H9 (cell line): ENCODE data around the gene PIK3CG. TPM values are rescaled to one million over a fixed set of nuclear protein-coding genes. Genes with fewer than 3 reads are reported as not detected.

Experiments used
- DNase-seq: peaks from one replicate; pipeline ENCODE4 v3.0.0-alpha.2; 2017
- H2AFZ ChIP-seq: one replicate; pipeline ENCODE4 v1.6.1; 2013; ENCODE audit warnings: mild to moderate bottlenecking, low read length, control low read depth, moderate library complexity
- H2AK5ac ChIP-seq: 2 replicates; pipeline ENCODE4 v1.6.1; 2013; ENCODE audit warnings: low read length, control low read depth, mixed read lengths; ENCODE audit not compliant: insufficient read length
- H2BK120ac ChIP-seq: one replicate; pipeline ENCODE4 v1.6.1; 2013; ENCODE audit warnings: low read depth, mild to moderate bottlenecking, low read length, control low read depth, inconsistent platforms; ENCODE audit not compliant: poor library complexity, severe bottlenecking
- H2BK12ac ChIP-seq: 2 replicates; pipeline ENCODE4 v1.6.1; 2013; ENCODE audit warnings: low read length, control low read depth, mixed read lengths, low read depth; ENCODE audit not compliant: insufficient read length
- H2BK15ac ChIP-seq: 2 replicates; pipeline ENCODE4 v1.6.1; 2013; ENCODE audit warnings: low read depth, low read length, control low read depth
- H2BK20ac ChIP-seq: one replicate; pipeline ENCODE4 v1.6.1; 2013; ENCODE audit warnings: low read depth, mild to moderate bottlenecking, low read length, control low read depth, inconsistent platforms; ENCODE audit not compliant: poor library complexity, severe bottlenecking
- H2BK5ac ChIP-seq: 2 replicates; pipeline ENCODE4 v1.6.1; 2013; ENCODE audit warnings: low read length, control low read depth, mixed read lengths; ENCODE audit not compliant: insufficient read length
- H3K14ac ChIP-seq: 2 replicates; pipeline ENCODE4 v1.6.1; 2013; ENCODE audit warnings: low read length, control low read depth; ENCODE audit not compliant: insufficient read depth
- H3K18ac ChIP-seq: 2 replicates; pipeline ENCODE4 v1.6.1; 2013; ENCODE audit warnings: low read depth, mild to moderate bottlenecking, mixed read lengths, low read length, control low read depth; ENCODE audit not compliant: insufficient read length
- H3K23ac ChIP-seq: 2 replicates; pipeline ENCODE4 v1.6.1; 2013; ENCODE audit warnings: low read length, control low read depth, mixed read lengths, low read depth; ENCODE audit not compliant: insufficient read length
- H3K23me2 ChIP-seq: 2 replicates; pipeline ENCODE4 v1.6.1; 2013; ENCODE audit warnings: low read depth, mild to moderate bottlenecking, mixed read lengths, low read length, control low read depth; ENCODE audit not compliant: insufficient read length, poor library complexity, severe bottlenecking
- H3K27ac ChIP-seq: 2 replicates; pipeline ENCODE4 v1.5.1; 2013; ENCODE audit warnings: low read length, control low read depth, mixed read lengths, low read depth; ENCODE audit not compliant: insufficient read length
- H3K27me3 ChIP-seq: 2 replicates; pipeline ENCODE4 v1.6.1; 2013; ENCODE audit warnings: low read length, control low read depth, inconsistent platforms; ENCODE audit not compliant: insufficient read depth
- H3K4ac ChIP-seq: 2 replicates; pipeline ENCODE4 v1.6.1; 2013; ENCODE audit warnings: low read depth, mild to moderate bottlenecking, control low read depth, inconsistent platforms, low read length, moderate library complexity
- H3K4me1 ChIP-seq: 2 replicates; pipeline ENCODE4 v1.6.1; 2013; ENCODE audit warnings: low read length, control low read depth, inconsistent platforms; ENCODE audit not compliant: insufficient read depth
- H3K4me2 ChIP-seq: 2 replicates; pipeline ENCODE4 v1.6.1; 2013; ENCODE audit warnings: low read length, control low read depth, mixed read lengths; ENCODE audit not compliant: insufficient read length, insufficient read depth
- H3K56ac ChIP-seq: 2 replicates; pipeline ENCODE4 v1.6.1; 2013; ENCODE audit warnings: low read depth, mild to moderate bottlenecking, mixed read lengths, low read length, control low read depth; ENCODE audit not compliant: insufficient read length
- H3K79me1 ChIP-seq: 2 replicates; pipeline ENCODE4 v1.6.1; 2013; ENCODE audit warnings: low read depth, mild to moderate bottlenecking, moderate library complexity, low read length, control low read depth, inconsistent platforms; ENCODE audit not compliant: insufficient read depth, poor library complexity, severe bottlenecking
- H3K79me2 ChIP-seq: 2 replicates; pipeline ENCODE4 v1.6.1; 2013; ENCODE audit warnings: low read length, control low read depth, inconsistent platforms; ENCODE audit not compliant: insufficient read depth
- H3K9ac ChIP-seq: 2 replicates; pipeline ENCODE4 v1.6.1; 2013; ENCODE audit warnings: low read length, control low read depth, mixed read lengths; ENCODE audit not compliant: insufficient read length; ENCODE audit errors: extremely low read depth
- H3K9me3 ChIP-seq: one replicate; pipeline ENCODE4 v1.6.1; 2013; ENCODE audit warnings: low read depth, low read length, inconsistent platforms; ENCODE audit not compliant: control insufficient read depth
- H3T11ph ChIP-seq: one replicate; pipeline ENCODE4 v1.6.1; 2013; ENCODE audit warnings: mild to moderate bottlenecking, low read length, control low read depth, inconsistent platforms
- H4K20me1 ChIP-seq: one replicate; pipeline ENCODE4 v1.6.1; 2013; ENCODE audit not compliant: control insufficient read depth, insufficient read length, insufficient read depth
- H4K5ac ChIP-seq: 2 replicates; pipeline ENCODE4 v1.6.1; 2013; ENCODE audit warnings: low read depth, mild to moderate bottlenecking, mixed read lengths, low read length, control low read depth; ENCODE audit not compliant: insufficient read length
- H4K8ac ChIP-seq: replicated peaks from 2 replicates; pipeline ENCODE4 v1.6.1; 2013; ENCODE audit warnings: low read length, control low read depth, mixed read lengths, low read depth; ENCODE audit not compliant: insufficient read length
- H4K91ac ChIP-seq: 2 replicates; pipeline ENCODE4 v1.6.1; 2013; ENCODE audit warnings: low read depth, mild to moderate bottlenecking, moderate library complexity, mixed read lengths, low read length, control low read depth; ENCODE audit not compliant: insufficient read length
- H3K27ac Mint-ChIP-seq, 3 experiments: 2 replicates in 2 of 3; 3 replicates in 1 of 3; pipeline ENCODE4 v1.8.0; 2020 to 2021; ENCODE audit warnings: mixed read lengths in 3 of 3, mild to moderate bottlenecking in 1 of 3, moderate library complexity in 1 of 3
- H3K27me3 Mint-ChIP-seq: 2 replicates; pipeline ENCODE4 v1.8.0; 2021; ENCODE audit warnings: low read depth, mild to moderate bottlenecking, moderate library complexity, mixed read lengths
- H3K36me3 Mint-ChIP-seq, 3 experiments: 2 replicates in 2 of 3; 3 replicates in 1 of 3; pipeline ENCODE4 v1.8.0; 2020 to 2021; ENCODE audit warnings: low read depth in 3 of 3, mixed read lengths in 3 of 3; ENCODE audit not compliant: insufficient read depth in 1 of 3
- H3K4me1 Mint-ChIP-seq, 2 experiments: 2 replicates each; pipeline ENCODE4 v1.8.0; 2020; ENCODE audit warnings: mixed read lengths in 2 of 2
- H3K4me3 Mint-ChIP-seq, 2 experiments: 2 replicates in 1 of 2; 3 replicates in 1 of 2; pipeline ENCODE4 v1.8.0; 2020 to 2021; ENCODE audit warnings: mild to moderate bottlenecking in 2 of 2, mixed read lengths in 2 of 2, moderate library complexity in 1 of 2
- H3K9me3 Mint-ChIP-seq, 2 experiments: 2 replicates in 1 of 2; 3 replicates in 1 of 2; pipeline ENCODE4 v1.8.0; 2020; ENCODE audit warnings: mild to moderate bottlenecking in 2 of 2, mixed read lengths in 2 of 2, moderate library complexity in 1 of 2
- WGBS: extraction: QIAGEN DNeasy Blood & Tissue Kit; methylation state at CpG from one replicate; pipeline ENCODE4 v1.1.7; 2013; ENCODE audit warnings: missing lambda C conversion rate, low lambda C conversion rate, mixed read lengths; ENCODE audit not compliant: insufficient read length; ENCODE audit errors: extremely low coverage; 5-methylcytosine and 5-hydroxymethylcytosine counted together
- total RNA-seq: library from RNA; stranded (reverse); gene quantifications from 2 replicates; pipeline ENCODE4 v1.2.1, GENCODE V29; 2021
- TF ChIP-seq, protein P1 (sequence below): fragments of 200-600 bp; sonication (generic); conservative IDR thresholded peaks from 3 replicates; pipeline ENCODE4 v1.8.0; 2021; ENCODE audit warnings: antibody characterized with exemption, mild to moderate bottlenecking

Gene PIK3CG
- total RNA-seq, 1 experiment from 2014 or later = not detected

- Histone ChIP-seq H4K91ac (no peak overlapping the region), H3T11ph (no peak overlapping the region), H3K23ac (no peak overlapping the region), H2BK20ac (no peak overlapping the region), H3K9me3 (no peaks in the 10 kb centered on the region), H3K56ac (no peak overlapping the region), H4K8ac (no peak overlapping the region), H3K27ac (no peak overlapping the region), H2BK5ac (no peak overlapping the region), H3K27me3 (no peaks in the 10 kb centered on the region), H2BK12ac (no peak overlapping the region), H3K79me2 (no peaks in the 10 kb centered on the region), H3K4me1 (no peaks in the 10 kb centered on the region), H3K9ac (no peak overlapping the region), H2AK5ac (no peak overlapping the region), H3K4me2 (no peak overlapping the region), H3K4ac (no peak overlapping the region), H2BK120ac (no peak overlapping the region), H3K18ac (no peak overlapping the region), H3K14ac (no peak overlapping the region), H2BK15ac (no peak overlapping the region), H4K20me1 (no peaks in the 10 kb centered on the region), H3K23me2 (no peaks in the 10 kb centered on the region), H2AFZ (no peak overlapping the region), H4K5ac (no peak overlapping the region), H3K79me1 (no peaks in the 10 kb centered on the region)
- TF ChIP-seq, protein P1, sequence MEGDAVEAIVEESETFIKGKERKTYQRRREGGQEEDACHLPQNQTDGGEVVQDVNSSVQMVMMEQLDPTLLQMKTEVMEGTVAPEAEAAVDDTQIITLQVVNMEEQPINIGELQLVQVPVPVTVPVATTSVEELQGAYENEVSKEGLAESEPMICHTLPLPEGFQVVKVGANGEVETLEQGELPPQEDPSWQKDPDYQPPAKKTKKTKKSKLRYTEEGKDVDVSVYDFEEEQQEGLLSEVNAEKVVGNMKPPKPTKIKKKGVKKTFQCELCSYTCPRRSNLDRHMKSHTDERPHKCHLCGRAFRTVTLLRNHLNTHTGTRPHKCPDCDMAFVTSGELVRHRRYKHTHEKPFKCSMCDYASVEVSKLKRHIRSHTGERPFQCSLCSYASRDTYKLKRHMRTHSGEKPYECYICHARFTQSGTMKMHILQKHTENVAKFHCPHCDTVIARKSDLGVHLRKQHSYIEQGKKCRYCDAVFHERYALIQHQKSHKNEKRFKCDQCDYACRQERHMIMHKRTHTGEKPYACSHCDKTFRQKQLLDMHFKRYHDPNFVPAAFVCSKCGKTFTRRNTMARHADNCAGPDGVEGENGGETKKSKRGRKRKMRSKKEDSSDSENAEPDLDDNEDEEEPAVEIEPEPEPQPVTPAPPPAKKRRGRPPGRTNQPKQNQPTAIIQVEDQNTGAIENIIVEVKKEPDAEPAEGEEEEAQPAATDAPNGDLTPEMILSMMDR = no peak
- Mint-ChIP-seq H3K36me3 (no peaks in the 10 kb centered on the region), H3K27me3 (peaks cover 3% of the 10 kb centered on the region), H3K27ac (no peak overlapping the region), H3K9me3 (peaks cover 0 to 5% of the 10 kb centered on the region in 2 experiments; a peak in 1 of 5 replicates), H3K4me3 (no peak overlapping the region), H3K4me1 (no peaks in the 10 kb centered on the region)
- no CpG with 5 or more reads among the region's 2 CpGs for WGBS
- DNase-seq = no peak
Observed at GRCh38 chr7:106915407-106915806, 50.3 kb downstream of the PIK3CG start.
